Mesenchymal stem cell (in vitro differentiated cells and primary cell): ENCODE measurements around the gene UGT2B10.

Experiments
- DNase-seq: peaks from one replicate; pipeline ENCODE4 v3.0.0-alpha.2; 2013
- H2AFZ ChIP-seq: one replicate; pipeline ENCODE4 v1.6.1; 2013; ENCODE audit warnings: low read depth, mild to moderate bottlenecking, control low read depth, inconsistent platforms, low read length, moderate library complexity
- H2AK5ac ChIP-seq: 2 replicates; pipeline ENCODE4 v1.6.1; 2013; ENCODE audit warnings: low read length, moderate library complexity, mild to moderate bottlenecking, inconsistent platforms; ENCODE audit not compliant: severe bottlenecking
- H2BK120ac ChIP-seq: one replicate; pipeline ENCODE4 v1.6.1; 2013; ENCODE audit warnings: low read depth, mild to moderate bottlenecking, inconsistent platforms, low read length, moderate library complexity
- H2BK12ac ChIP-seq, 2 experiments: one replicate each; pipeline ENCODE4 v1.6.1; 2013; ENCODE audit warnings: inconsistent platforms in 2 of 2, low read length in 2 of 2, mild to moderate bottlenecking in 2 of 2, moderate library complexity in 2 of 2, control low read depth in 1 of 2
- H2BK15ac ChIP-seq: one replicate; pipeline ENCODE4 v1.6.1; 2013; ENCODE audit warnings: mild to moderate bottlenecking, low read depth, inconsistent platforms; ENCODE audit not compliant: poor library complexity, severe bottlenecking
- H2BK5ac ChIP-seq: 2 replicates; pipeline ENCODE4 v1.6.1; 2013; ENCODE audit warnings: low read depth, mild to moderate bottlenecking, low read length, control low read depth, inconsistent platforms; ENCODE audit not compliant: poor library complexity, severe bottlenecking
- H3K14ac ChIP-seq, 2 experiments: one replicate each; pipeline ENCODE4 v1.6.1; 2013; ENCODE audit warnings: inconsistent platforms in 2 of 2, low read length in 2 of 2, control low read depth in 1 of 2, mild to moderate bottlenecking in 1 of 2, moderate library complexity in 1 of 2
- H3K18ac ChIP-seq, 2 experiments: one replicate each; pipeline ENCODE4 v1.6.1; 2013; ENCODE audit warnings: inconsistent platforms in 2 of 2, low read length in 2 of 2, control low read depth in 1 of 2, low read depth in 1 of 2, mild to moderate bottlenecking in 1 of 2
- H3K23ac ChIP-seq, 2 experiments: one replicate each; pipeline ENCODE4 v1.6.1; 2013; ENCODE audit warnings: inconsistent platforms in 2 of 2, low read length in 2 of 2, mild to moderate bottlenecking in 2 of 2, moderate library complexity in 2 of 2, control low read depth in 1 of 2
- H3K27ac ChIP-seq: 2 replicates; pipeline ENCODE4 v1.5.1; 2013; ENCODE audit warnings: mild to moderate bottlenecking, moderate library complexity, low read length, control low read depth, inconsistent platforms; ENCODE audit not compliant: poor library complexity, severe bottlenecking
- H3K27me3 ChIP-seq, 2 experiments: 2 replicates each; pipeline versions ENCODE4 v1.6.1 to v1.7.0; 2013; ENCODE audit warnings: low read length in 2 of 2, mild to moderate bottlenecking in 2 of 2, moderate library complexity in 2 of 2, control low read depth in 1 of 2, inconsistent platforms in 1 of 2; ENCODE audit not compliant: control insufficient read depth in 1 of 2, insufficient read depth in 1 of 2
- H3K36me3 ChIP-seq, 2 experiments: 2 replicates each; pipeline versions ENCODE4 v1.6.1 to v1.7.0; 2013; ENCODE audit warnings: low read length in 2 of 2, control low read depth in 1 of 2, inconsistent platforms in 1 of 2, low read depth in 1 of 2, mild to moderate bottlenecking in 1 of 2; ENCODE audit not compliant: insufficient read depth in 2 of 2, control insufficient read depth in 1 of 2
- H3K4ac ChIP-seq, 2 experiments: one replicate each; pipeline ENCODE4 v1.6.1; 2013; ENCODE audit warnings: inconsistent platforms in 2 of 2, low read length in 2 of 2, mild to moderate bottlenecking in 2 of 2, moderate library complexity in 2 of 2, control low read depth in 1 of 2, low read depth in 1 of 2
- H3K4me1 ChIP-seq: 2 replicates; pipeline ENCODE4 v1.6.1; 2013; ENCODE audit warnings: low read depth, low read length, control low read depth; ENCODE audit not compliant: control insufficient read depth, insufficient read depth
- H3K4me2 ChIP-seq: 2 replicates; pipeline ENCODE4 v1.6.1; 2013; ENCODE audit warnings: low read length, mild to moderate bottlenecking, inconsistent platforms; ENCODE audit not compliant: poor library complexity, severe bottlenecking
- H3K4me3 ChIP-seq, 2 experiments: 2 replicates each; pipeline versions ENCODE4 v1.5.1 to v1.7.0; 2013; ENCODE audit warnings: low read length in 2 of 2, mild to moderate bottlenecking in 2 of 2, control low read depth in 1 of 2, low read depth in 1 of 2; ENCODE audit not compliant: insufficient read depth in 1 of 2
- H3K79me1 ChIP-seq: replicated peaks from 2 replicates; pipeline ENCODE4 v1.6.1; 2013; ENCODE audit warnings: mild to moderate bottlenecking, control low read depth, low read length, inconsistent platforms; ENCODE audit not compliant: poor library complexity, severe bottlenecking
- H3K9ac ChIP-seq: 2 replicates; pipeline ENCODE4 v1.7.0; 2013; ENCODE audit warnings: mild to moderate bottlenecking, low read length, moderate library complexity
- H3K9me3 ChIP-seq: 2 replicates; pipeline ENCODE4 v1.7.0; 2013; ENCODE audit warnings: mild to moderate bottlenecking, low read length; ENCODE audit not compliant: control insufficient read depth
- H4K8ac ChIP-seq: one replicate; pipeline ENCODE4 v1.6.1; 2013; ENCODE audit warnings: inconsistent platforms, mild to moderate bottlenecking, low read length, moderate library complexity
- H4K91ac ChIP-seq: one replicate; pipeline ENCODE4 v1.6.1; 2013; ENCODE audit warnings: mild to moderate bottlenecking, low read length, inconsistent platforms
- WGBS: methylation state at CpG from one replicate; pipeline ENCODE4 v1.1.7; 2013; ENCODE audit warnings: mixed read lengths; 5-methylcytosine and 5-hydroxymethylcytosine counted together

Gene UGT2B10

GRCh38 chr4:68797048-68797447 is 18.7 kb upstream of the UGT2B10 start:
- no peak overlapping the region for H3K4me3 ChIP-seq
- H3K79me1 ChIP-seq, result no peaks in the 10 kb centered on the region
- H2AFZ ChIP-seq, result no peak overlapping the region
- H2BK5ac ChIP-seq, result no peak overlapping the region
- WGBS, result 74% methylated on average over 1 of the region's 1 CpG
- no peak overlapping the region for H3K4ac ChIP-seq
- no peak overlapping the region for H4K91ac ChIP-seq
- no peak overlapping the region for H2BK15ac ChIP-seq
- no peaks in the 10 kb centered on the region for H3K27me3 ChIP-seq
- H3K9me3 ChIP-seq, result no peaks in the 10 kb centered on the region
- H2BK120ac ChIP-seq, result no peak overlapping the region
- H3K36me3 ChIP-seq, result no peaks in the 10 kb centered on the region
- H3K9ac ChIP-seq, result no peak overlapping the region
- H3K4me2 ChIP-seq, result no peak overlapping the region
- no peak overlapping the region for H4K8ac ChIP-seq
- no peak overlapping the region for H2AK5ac ChIP-seq
- H3K18ac ChIP-seq, result no peak overlapping the region
- no peak overlapping the region for H3K14ac ChIP-seq
- H3K23ac ChIP-seq, result no peak overlapping the region
- H3K27ac ChIP-seq, result no peak overlapping the region
- no peak for DNase-seq
- H2BK12ac ChIP-seq, result no peak overlapping the region
- no peaks in the 10 kb centered on the region for H3K4me1 ChIP-seq

GRCh38 chr4:68797618-68798017 is 18.2 kb upstream of the UGT2B10 start:
- H2BK5ac ChIP-seq, result no peak overlapping the region
- no peak overlapping the region for H2BK12ac ChIP-seq
- no peak overlapping the region for H3K27ac ChIP-seq
- no peak overlapping the region for H3K9ac ChIP-seq
- H4K8ac ChIP-seq, result no peak overlapping the region
- no peak overlapping the region for H3K4ac ChIP-seq
- no peak overlapping the region for H2AFZ ChIP-seq
- no peaks in the 10 kb centered on the region for H3K9me3 ChIP-seq
- H3K4me3 ChIP-seq, result no peak overlapping the region
- H3K4me1 ChIP-seq, result no peaks in the 10 kb centered on the region
- no peak overlapping the region for H3K18ac ChIP-seq
- H2BK120ac ChIP-seq, result no peak overlapping the region
- no peak overlapping the region for H2AK5ac ChIP-seq
- no peaks in the 10 kb centered on the region for H3K27me3 ChIP-seq
- no peaks in the 10 kb centered on the region for H3K36me3 ChIP-seq
- H3K14ac ChIP-seq, result no peak overlapping the region
- no peak overlapping the region for H3K4me2 ChIP-seq
- no peak overlapping the region for H3K23ac ChIP-seq
- H2BK15ac ChIP-seq, result no peak overlapping the region
- no peak overlapping the region for H4K91ac ChIP-seq
- H3K79me1 ChIP-seq, result no peaks in the 10 kb centered on the region
- 66% methylated on average over 3 of the region's 3 CpGs for WGBS
- DNase-seq, result no peak

GRCh38 chr4:68803013-68803412 is 12.8 kb upstream of the UGT2B10 start:
- Histone ChIP-seq H3K4me1 (no peaks in the 10 kb centered on the region), H3K9me3 (peaks cover 5% of the 10 kb centered on the region), H3K23ac (no peak overlapping the region), H3K4me3 (no peak overlapping the region), H2BK12ac (no peak overlapping the region), H3K79me1 (no peaks in the 10 kb centered on the region), H3K14ac (no peak overlapping the region), H2BK120ac (no peak overlapping the region), H2BK15ac (no peak overlapping the region), H3K4ac (no peak overlapping the region), H3K4me2 (no peak overlapping the region), H2AFZ (no peak overlapping the region), H3K27ac (no peak overlapping the region), H4K8ac (no peak overlapping the region), H2AK5ac (no peak overlapping the region), H3K18ac (no peak overlapping the region), H3K36me3 (peaks cover 0 to 4% of the 10 kb centered on the region in 2 experiments), H4K91ac (no peak overlapping the region), H3K27me3 (no peaks in the 10 kb centered on the region), H2BK5ac (no peak overlapping the region), H3K9ac (no peak overlapping the region)
- no peak for DNase-seq
- 93% methylated on average over 4 of the region's 4 CpGs for WGBS

GRCh38 chr4:68808060-68808459 is 7.7 kb upstream of the UGT2B10 start:
- H3K27me3 ChIP-seq, result no peaks in the 10 kb centered on the region
- no peaks in the 10 kb centered on the region for H3K4me1 ChIP-seq
- no peak overlapping the region for H2BK5ac ChIP-seq
- H2BK12ac ChIP-seq, result no peak overlapping the region
- no peak overlapping the region for H3K27ac ChIP-seq
- DNase-seq, result no peak
- peaks cover 6% of the 10 kb centered on the region for H3K9me3 ChIP-seq
- no peak overlapping the region for H3K9ac ChIP-seq
- no peak overlapping the region for H3K18ac ChIP-seq
- H3K23ac ChIP-seq, result no peak overlapping the region
- no peak overlapping the region for H3K4me3 ChIP-seq
- H2BK120ac ChIP-seq, result no peak overlapping the region
- no peaks in the 10 kb centered on the region for H3K79me1 ChIP-seq
- peaks cover 0 to 4% of the 10 kb centered on the region in 2 experiments for H3K36me3 ChIP-seq
- no peak overlapping the region for H3K4ac ChIP-seq
- H3K14ac ChIP-seq, result no peak overlapping the region
- H4K91ac ChIP-seq, result no peak overlapping the region
- H2BK15ac ChIP-seq, result no peak overlapping the region
- no CpG with 5 or more reads among the region's 2 CpGs for WGBS
- H4K8ac ChIP-seq, result no peak overlapping the region
- H3K4me2 ChIP-seq, result no peak overlapping the region
- H2AK5ac ChIP-seq, result no peak overlapping the region
- no peak overlapping the region for H2AFZ ChIP-seq
